Measurements from ENCODE around the gene PMF1.
A peak's percentile ranks its signal among the peaks of the same experiment; 100 is the strongest.

The PMF1 gene

DNA sequence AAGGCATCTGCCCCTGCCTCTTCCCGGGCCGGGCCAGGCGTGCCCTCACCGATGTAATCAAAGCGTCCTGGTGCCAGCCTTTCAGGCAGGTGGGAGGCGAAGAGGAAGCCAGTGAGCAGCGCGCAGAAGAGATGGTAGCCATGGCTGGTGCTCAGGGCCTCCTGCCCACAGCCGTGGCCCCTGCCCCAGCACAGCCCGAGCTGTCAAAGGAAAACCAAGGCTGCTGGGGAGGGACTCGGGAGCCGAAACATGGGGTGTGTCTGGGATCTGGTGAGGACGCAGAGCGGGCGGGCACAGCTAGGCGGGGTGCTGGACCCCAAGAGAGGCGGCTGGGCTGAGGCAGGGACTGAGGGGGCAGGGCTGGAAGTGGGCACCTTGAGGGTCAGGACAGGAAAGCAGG, 31.9 kb downstream of the PMF1 start:
- TF ChIP-seq POLR2AphosphoS5 (IDR thresholded peaks at IDR 0.05; ENCODE audit: low read depth, low read length) (no peak), REST (IDR thresholded peaks at IDR 0.05; ENCODE audit: insufficient read depth in 1 of 2, low read depth in 2 of 2, low read length in 2 of 2) (no peak), FOXP2 (optimal IDR thresholded peaks at IDR 0.05; ENCODE audit: borderline replicate concordance, extremely low read depth, extremely low read length, insufficient read depth) (no peak), TAF1 (IDR thresholded peaks at IDR 0.05; ENCODE audit: borderline replicate concordance, insufficient read depth, low read length) (no peak), SIN3A (IDR thresholded peaks at IDR 0.05; ENCODE audit: borderline replicate concordance, insufficient read depth, low read length) (no peak)

DNA sequence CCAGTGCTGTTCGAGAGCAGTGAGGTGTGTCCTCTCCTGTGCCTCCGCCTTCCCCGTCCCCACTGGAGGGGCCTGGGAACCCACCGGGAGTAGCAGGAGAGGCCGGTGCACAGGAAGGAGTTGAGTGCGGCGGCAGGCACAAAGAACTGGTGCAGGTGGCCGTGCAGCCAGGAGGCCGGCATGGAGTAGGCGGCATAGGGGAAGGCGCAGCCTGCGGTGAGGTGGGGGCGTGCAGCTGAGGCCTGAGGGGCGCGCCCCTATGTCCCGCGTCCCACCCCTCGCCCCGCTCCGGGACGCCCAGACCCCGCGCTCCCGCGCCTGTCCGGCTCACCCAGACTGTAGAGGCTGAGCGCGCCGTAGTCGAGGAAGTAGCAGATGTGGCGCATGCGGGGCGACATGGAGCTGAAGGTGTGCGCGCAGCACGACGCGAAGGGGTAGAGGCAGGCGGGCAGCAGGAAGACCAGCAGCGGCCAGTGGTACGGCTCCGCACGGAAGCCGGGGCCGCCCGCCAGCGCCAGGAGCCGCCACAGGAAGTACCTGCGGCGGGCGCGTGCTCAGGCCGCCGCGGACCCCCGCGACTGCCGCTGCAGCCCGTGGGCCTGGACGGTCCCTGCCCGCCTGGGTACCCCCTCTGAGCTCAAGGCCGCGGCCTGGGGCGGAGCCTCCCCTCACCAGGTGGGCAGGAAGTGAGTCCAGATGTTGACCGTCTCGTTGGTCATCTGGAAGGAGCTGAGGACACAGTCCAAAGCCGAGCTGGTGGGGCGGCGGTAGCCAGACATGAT, 32.8 kb downstream of the PMF1 start:
- TF ChIP-seq FOXP2 (optimal IDR thresholded peaks at IDR 0.05; ENCODE audit: borderline replicate concordance, extremely low read depth, extremely low read length, insufficient read depth) = peak; percentile 9
- TF ChIP-seq REST (IDR thresholded peaks at IDR 0.05; ENCODE audit: insufficient read depth in 1 of 2, low read depth in 2 of 2, low read length in 2 of 2) = no peak

DNA sequence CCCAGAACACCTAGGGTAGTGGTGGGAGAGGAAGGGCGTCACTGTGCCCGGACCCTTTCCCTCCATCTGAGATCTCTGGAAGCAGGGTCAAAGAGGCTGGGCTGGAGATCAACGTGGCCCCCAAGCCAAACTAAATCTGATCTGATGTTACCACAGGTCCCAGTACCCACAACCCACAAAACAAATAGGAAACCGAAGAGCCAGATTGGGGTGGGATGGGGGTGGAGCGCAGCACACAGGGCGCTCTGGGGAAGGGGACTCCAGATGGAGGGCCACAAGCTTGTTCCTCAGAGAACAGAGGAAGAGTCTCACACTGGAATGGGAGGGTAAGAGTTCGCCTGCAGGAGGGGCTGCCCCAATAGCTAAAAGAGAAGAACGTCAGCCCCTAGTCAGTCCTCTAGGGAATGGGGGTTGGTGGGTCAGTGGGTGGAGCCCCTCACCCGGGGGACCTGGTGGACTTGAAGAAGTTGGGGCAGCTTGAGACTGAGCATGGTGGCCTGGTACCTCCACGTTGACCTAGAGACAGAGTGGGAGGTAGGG, 33.5 kb downstream of the PMF1 start:
- no peak for TF ChIP-seq FOXP2 (optimal IDR thresholded peaks at IDR 0.05; ENCODE audit: borderline replicate concordance, extremely low read depth, extremely low read length, insufficient read depth)
- TF ChIP-seq TAF1 (IDR thresholded peaks at IDR 0.05; ENCODE audit: borderline replicate concordance, insufficient read depth, low read length) = no peak
- no peak for TF ChIP-seq SIN3A (IDR thresholded peaks at IDR 0.05; ENCODE audit: borderline replicate concordance, insufficient read depth, low read length)

DNA sequence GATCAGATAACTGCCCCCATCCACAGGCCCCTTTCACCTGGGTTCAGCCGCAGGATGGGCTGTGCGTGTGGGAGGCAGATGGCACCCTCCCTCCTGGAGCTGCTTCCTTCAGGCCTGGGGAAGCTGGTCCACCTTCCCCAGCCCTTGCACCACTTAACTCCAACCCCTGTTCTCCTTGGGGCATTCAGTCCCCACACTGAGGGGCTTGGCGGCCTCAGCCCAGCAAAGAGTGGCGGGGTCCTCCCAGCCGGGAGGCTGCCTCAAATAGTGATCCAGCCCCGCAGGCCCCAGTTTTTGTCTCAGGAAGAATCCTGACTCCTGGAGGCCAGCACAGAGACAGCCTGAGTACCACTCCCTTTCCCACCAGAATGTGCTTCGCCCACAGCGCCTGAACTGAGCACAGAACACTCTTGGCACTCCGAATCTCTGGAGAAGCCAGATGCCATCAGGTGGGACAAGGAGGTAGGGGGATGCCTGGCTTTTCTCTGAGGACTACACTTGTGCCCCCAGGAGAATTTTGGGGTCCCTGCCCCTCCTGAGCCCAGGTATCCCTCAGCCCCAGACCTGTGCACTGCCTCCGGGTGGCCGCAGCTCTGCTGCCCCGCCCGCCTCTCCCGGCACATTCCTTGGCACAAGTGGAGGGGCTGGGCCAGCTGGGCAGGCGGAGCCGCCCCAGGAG, 34.1 kb downstream of the PMF1 start:
- no peak for TF ChIP-seq FOXP2 (optimal IDR thresholded peaks at IDR 0.05; ENCODE audit: borderline replicate concordance, extremely low read depth, extremely low read length, insufficient read depth)
- TF ChIP-seq TAF1 (IDR thresholded peaks at IDR 0.05; ENCODE audit: borderline replicate concordance, insufficient read depth, low read length) = no peak
- no peak; the same call in none of the 2 replicates for TF ChIP-seq POLR2AphosphoS5 (IDR thresholded peaks at IDR 0.05; ENCODE audit: low read depth, low read length)
- TF ChIP-seq SIN3A (IDR thresholded peaks at IDR 0.05; ENCODE audit: borderline replicate concordance, insufficient read depth, low read length) = no peak
- no peak for TF ChIP-seq REST (IDR thresholded peaks at IDR 0.05; ENCODE audit: insufficient read depth in 1 of 2, low read depth in 2 of 2, low read length in 2 of 2)

DNA sequence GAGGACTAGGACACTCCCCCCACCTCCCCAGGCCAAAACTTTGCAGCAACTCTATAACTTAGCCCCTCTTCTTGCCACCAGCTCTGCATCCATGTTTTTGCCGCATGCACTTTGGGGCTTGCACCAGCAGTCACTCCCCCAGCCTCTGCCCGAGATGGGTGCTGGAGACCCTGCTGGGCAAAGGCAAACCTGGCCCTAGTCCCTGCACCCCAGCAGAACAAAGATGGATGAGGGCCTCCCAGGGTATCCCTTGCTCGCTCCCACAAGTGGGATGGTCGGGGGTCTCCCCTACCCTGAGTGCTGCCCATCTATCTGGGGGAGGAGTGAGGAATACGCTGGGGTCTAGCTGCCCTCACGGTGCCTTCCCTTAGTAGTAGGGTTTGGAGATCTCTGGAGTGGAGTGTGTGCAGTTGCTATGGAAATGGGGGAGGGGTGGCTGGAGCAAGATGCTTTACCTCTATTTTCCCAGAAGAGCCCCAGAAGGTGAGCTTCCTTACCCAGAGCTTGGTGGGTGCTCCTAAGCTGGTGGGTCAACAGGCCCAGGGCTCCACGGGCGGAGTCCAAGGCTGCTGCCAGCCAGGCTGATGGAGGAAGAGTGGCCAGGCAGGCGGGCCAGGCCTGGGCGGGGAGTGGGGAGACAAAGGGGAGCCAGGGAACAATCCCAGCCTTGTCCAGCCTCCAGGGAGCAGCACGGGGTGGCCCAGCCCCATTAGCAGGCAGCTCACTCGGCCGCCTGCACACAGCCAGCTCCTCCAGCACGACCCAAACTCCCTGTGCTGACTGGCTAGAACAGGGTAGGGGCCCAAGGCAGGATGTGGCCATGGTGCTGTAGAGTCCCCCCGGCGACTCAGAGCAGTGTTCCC, 34.9 kb downstream of the PMF1 start, which contains the start of gene PAQR6:
TSS of gene PAQR6 (minus strand) at position 597 of the 863 bp plus-strand sequence. CDS start 1,325 bp downstream, outside the sequence.
- TF ChIP-seq POLR2AphosphoS5 (IDR thresholded peaks at IDR 0.05; ENCODE audit: low read depth, low read length) (peak; percentile 61; the same call in 1 of the 2 replicates), FOXP2 (optimal IDR thresholded peaks at IDR 0.05; ENCODE audit: borderline replicate concordance, extremely low read depth, extremely low read length, insufficient read depth) (no peak)

All from PFSK-1 (cell line).